Measurements from ENCODE around the gene NBDY.
"Not testable (repeated sequence)": the region's sequence is repeated elsewhere in the genome, so short reads cannot be mapped to it uniquely, and the experiment has no call there.

Gene NBDY

DNA sequence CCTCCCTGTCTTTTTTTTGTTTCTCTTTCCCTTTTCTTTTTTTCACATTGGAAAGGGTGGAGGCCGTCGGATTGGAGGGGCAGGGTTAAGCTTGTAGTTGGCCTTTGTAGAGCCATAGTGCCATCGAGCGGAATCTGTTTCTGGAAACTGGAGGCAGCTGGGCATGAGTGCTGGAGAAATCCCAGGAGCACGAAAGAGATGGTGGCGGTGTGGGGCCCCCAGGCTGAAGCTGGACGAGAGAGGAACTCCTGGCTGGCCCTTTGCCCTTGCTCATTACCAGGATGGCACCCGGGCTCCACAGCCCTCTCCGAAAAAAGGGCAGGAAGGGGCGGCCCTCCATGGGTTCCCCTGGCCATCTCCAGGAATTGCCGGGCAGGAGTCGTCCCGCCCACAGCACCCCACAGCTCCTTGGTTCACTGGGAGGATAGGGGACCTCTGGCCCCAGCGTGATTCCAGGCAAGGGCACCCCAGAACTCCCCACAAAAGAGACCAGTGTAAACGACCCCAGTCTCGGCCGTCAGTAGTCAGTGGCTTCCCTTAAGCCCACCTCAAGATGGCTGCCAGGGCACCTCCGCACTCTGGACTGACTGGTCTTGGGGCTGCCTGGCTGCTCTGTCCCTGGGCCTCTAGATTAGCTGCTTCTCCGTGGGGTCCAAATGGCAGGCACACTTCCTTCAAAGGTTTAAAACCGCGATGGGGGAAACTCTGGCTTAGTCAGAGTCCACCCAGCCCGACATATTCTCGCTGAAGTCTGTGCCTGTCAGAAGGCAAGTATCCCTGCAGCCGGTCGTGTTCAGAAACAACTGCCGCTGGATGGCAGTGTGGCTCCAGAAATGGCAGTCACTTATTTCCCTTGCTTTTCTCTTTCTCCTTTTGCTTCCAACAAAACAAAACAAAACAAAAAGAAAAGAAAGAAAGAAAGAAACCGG is 74.1 kb downstream of the NBDY start:
- peak; percentile 40 for DNase-seq

DNA sequence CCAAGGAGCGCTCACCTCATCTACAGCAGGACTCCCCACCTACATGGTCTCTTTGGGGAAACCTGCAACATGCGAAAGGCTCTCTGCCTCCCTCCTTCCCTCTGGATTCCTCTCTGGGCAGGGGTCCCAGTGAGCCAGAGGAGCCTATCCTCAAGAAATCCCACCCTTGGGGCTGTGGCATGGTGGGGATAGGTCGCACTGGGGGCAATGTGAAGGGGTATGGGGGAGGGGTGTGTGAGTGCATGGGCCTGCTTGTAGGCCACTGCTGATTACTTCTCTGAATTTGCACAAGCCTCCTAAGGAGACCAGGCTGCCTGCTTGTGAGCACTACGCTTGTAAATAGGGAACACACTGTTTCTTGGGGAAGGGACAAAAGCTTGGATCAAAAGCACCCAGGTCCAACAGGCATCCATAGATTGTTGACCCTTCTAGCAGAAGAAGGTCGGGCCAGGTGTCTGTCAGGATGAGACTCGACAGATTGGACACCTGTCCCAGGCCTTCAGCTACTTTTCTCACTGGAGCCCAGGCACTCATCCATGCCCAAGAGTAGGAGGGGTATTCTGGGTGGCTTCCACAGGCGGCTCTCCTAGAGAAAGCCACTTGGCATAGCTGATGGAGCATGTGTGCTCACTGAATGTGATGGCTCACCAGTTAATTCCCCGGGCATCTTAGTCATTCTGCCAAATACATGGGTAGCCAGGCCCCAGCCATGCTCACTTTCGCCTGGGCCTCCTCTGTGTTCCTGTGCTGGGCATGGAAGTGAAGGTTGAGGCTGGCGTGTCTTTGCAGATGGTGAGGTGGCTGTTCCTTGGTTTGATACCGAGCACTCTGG is 75.0 kb downstream of the NBDY start:
- DNase-seq: no peak

GRCh38 chrX:56804867-56805266 is 75.8 kb downstream of the NBDY start:
- no peak for DNase-seq

GRCh38 chrX:56805399-56805798 is 76.4 kb downstream of the NBDY start:
- DNase-seq: no peak

DNA sequence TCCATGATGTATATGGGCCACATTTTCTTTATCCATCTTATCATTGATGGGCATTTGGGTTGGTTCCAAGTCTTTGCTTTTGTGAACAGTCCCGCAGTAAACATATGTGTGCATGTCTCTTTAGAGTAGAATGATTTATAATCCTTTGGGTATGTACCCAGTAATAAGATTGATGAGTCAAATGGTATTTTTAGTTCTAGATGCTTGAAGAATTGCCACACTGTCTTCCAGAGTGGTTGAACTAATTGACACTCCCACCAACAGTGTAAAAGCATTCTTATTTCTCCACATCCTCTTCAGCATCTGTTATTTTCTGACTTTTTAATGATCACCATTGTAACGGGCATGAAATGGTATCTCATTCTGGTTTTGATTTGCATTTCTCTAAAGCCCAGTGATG is 77.1 kb downstream of the NBDY start:
- not testable (repeated sequence) for DNase-seq

GRCh38 chrX:56811599-56811998 is 82.6 kb downstream of the NBDY start:
- DNase-seq: no peak

DNA sequence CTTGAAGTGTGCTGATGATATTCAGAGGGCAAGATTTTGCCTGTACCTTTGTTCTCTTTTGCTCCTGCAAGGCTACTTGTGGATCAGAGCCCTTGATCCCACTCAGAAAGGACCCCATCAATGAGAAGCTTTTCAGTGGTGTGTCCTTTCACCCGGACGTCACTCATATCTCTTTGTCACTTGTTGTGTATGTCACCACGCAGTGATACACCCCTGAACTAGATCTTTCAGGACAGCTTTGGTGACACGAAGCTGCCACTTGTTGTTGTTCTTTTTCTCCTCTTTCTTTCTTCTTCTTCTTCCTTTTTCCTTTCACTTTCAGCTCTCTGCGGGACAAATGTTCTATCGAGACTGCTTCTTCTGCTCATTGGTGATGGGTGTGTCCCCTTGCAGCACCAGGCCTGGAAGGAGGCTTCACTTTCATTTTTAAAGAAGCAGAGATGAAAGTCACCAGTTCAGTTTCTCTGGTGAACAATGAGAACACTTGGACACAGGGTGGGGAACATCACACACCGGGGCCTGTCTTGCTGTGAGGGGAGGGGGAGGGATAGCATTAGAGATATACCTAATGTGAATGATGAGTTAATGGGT is 83.6 kb downstream of the NBDY start:
- no peak for DNase-seq

GRCh38 chrX:56813318-56813837 is 84.3 kb downstream of the NBDY start:
- peak; percentile 9 for DNase-seq

- DNase-seq: no peak
These were observed 88.1 kb downstream of the NBDY start for GRCh38 chrX:56817179-56817578.

DNA sequence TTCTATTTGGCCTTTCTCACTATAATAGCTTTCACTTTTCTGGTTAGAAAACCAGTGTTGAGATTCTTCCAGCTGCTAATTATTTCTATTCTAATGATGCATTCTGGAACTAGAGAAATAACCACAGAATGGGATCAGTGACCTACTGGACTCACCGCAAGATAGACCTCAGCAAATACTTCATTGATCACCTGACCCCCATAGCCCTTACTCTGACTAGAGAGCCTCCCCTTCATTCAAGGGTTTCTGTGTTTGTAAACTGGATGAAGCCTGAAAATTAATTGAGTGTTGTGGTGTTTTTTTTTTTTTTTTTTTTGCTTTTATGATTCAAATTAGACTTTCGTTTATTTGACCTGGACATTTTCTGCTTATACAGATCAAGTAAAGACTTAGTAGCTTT is 97.0 kb downstream of the NBDY start:
- no peak for DNase-seq

DNA sequence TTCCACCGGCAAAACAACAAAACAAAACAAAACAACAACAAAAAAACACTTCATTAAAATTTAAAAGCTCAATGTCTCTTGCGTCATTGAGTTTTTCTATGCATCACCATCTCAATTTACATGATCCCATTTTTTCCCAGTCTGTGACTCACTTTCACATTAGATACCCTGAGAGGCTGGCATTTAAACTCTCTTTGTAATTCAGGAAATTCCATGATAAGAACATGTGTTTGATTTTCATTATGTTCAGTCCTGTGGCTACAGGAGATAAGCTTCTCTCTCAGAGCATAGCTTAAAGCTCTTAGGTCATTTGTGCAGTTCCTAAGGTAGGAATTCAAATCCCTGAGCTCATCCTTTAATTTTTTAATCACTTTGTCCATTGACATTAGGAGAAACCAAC is 104.6 kb downstream of the NBDY start:
- DNase-seq: no peak

DNA sequence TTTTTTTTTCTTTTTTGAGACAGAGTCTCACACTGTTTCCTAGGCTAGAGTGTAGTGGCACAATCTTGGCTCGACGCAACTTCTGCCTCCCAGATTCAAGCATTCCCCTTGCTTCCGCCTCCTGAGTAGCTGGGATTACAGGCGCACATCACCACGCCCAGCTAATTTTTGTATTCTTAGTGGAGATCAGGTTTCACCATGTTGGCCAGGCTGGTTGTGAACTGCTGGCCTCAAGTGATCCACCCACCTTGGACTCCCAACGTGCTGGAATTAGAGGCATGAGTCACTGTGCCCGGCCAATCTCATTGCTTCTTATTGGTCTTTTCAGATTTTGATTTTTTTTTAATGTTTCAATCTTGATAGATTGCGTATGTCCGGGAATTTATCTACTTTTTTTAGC is 124.4 kb downstream of the NBDY start:
- no peak for DNase-seq

DNA sequence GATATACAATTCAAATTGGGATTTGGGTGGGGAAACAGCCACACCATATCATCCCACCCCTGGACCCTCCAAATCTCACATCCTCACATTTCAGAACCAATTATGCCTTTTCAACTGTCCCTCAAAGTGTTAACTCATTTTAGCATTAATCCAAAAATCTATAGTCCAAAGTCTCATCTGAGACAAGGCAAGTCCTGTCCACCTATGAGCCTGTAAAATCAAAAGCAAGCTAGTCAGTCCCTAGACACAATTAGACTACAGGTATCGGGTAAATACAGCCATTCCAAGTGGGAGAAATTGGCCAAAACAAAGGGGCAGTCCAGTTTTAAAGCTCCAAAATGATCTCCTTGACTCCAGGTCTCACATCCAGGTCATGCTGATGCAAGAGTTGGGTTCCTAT is 128.0 kb downstream of the NBDY start:
- no peak for DNase-seq

- no peak for DNase-seq
These were observed 131.8 kb downstream of the NBDY start for GRCh38 chrX:56860888-56861287.

Measured in activated CD4-positive, alpha-beta T cell treated with anti-CD3 and anti-CD28 coated beads for 1 hour (primary cell).